Measurements from ENCODE around the gene CHST11. TPM values are rescaled to one million over a fixed set of nuclear protein-coding genes. Genes with fewer than 3 reads are reported as not detected.
"Not testable (repeated sequence)": the region's sequence is repeated elsewhere in the genome, so short reads cannot be mapped to it uniquely, and the experiment has no call there.

The CHST11 gene
- total and polyA plus RNA-seq, 10 donors = 5.2 to 65.1 (median 48.4) TPM

DNA sequence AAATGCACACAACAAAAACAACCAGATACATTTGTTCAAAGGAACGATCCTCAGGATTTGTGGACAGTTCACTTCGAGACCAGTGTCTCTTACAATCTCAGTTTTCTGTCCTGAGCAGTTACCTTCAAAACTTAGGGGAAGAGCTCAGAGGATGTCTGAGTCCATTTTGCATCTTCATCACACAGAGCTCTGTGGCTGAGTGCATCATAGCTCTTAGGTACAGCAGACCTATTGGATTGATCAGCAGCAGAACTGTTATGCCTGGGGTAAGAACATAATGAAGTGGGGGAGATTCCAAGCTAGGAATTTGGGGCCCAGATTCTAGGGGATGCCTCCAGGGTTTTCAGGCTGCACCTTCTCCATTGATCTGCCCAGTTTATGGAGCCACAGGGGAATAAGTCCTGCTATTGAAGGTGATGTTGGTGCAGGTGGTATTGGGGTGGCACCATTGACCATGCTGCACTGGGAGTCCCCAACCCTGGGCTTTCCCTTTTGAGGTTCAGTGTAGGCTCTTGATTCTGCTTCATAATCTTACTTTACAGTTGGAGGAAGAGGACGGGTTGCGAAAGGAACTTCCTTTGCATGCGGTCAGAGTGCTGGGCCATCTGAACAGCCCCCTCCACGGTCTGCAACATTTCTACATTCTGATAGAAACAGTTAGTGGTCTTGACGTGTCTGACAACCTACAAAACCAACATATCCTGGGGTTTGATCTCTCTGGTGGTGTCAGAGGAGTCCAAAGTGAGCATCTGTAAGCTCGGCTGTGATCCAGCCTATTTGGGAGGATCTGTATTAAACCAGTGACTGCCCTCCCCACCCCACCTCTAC lies 112.8 kb downstream of the CHST11 start:
- Histone ChIP-seq H3K9me3 (peaks cover 0 to 5% (median 3%) of the 10 kb centered on the region in 8 donors), H3K4me1 (peaks cover 28 to 69% (median 44%) of the 10 kb centered on the region in 6 donors), H3K36me3 (peaks cover 0 to 5% (median 0%) of the 10 kb centered on the region in 6 donors), H3K27me3 (replicated peaks in 1 of 7) (no peaks in the 10 kb centered on the region), H3K27ac (peak overlapping the region in 7 of 8 donors; percentile 48 to 87 (median 81)), H3K4me3 (peak overlapping the region in 1 of 8 donors; percentile 43)
- 20 to 39% (median 28%) methylated on average over 8 of the region's 8 CpGs for WGBS, 5 donors
- peak; percentile 86 for DNase-seq
- intact Hi-C loops (cut with DNase I; ENCODE audit: low total_unique reads) = no loop called here
- TF ChIP-seq POLR2AphosphoS5 (IDR thresholded peaks at IDR 0.05) (peak in 1 of 3 donors; percentile 75), CTCF (IDR thresholded peaks at IDR 0.05 in 8 of 11, conservative IDR thresholded peaks at IDR 0.05 in 3 of 11) (no peak), POLR2A (IDR thresholded peaks at IDR 0.05) (no peak)

- Histone ChIP-seq H3K9me3 (no peaks in the 10 kb centered on the region), H3K36me3 (no peaks in the 10 kb centered on the region), H3K4me3 (peak overlapping the region in 1 of 8 donors; percentile 43), H3K27me3 (replicated peaks in 1 of 7) (no peaks in the 10 kb centered on the region), H3K27ac (peak overlapping the region in 7 of 8 donors; percentile 48 to 87 (median 81)), H3K4me1 (peaks cover 29 to 75% (median 46%) of the 10 kb centered on the region in 6 donors)
- TF ChIP-seq POLR2A (IDR thresholded peaks at IDR 0.05) (no peak), CTCF (IDR thresholded peaks at IDR 0.05 in 8 of 11, conservative IDR thresholded peaks at IDR 0.05 in 3 of 11) (no peak), POLR2AphosphoS5 (IDR thresholded peaks at IDR 0.05) (no peak)
- DNase-seq = no peak
- WGBS, 5 donors = 36 to 52% (median 44%) methylated on average over 12 of the region's 12 CpGs
- intact Hi-C loops (cut with DNase I; ENCODE audit: low total_unique reads) = no loop called here
Measured at GRCh38 chr12:104570174-104570907, 113.6 kb downstream of the CHST11 start.

GRCh38 chr12:104571328-104571727 lies 114.6 kb downstream of the CHST11 start:
- WGBS, 5 donors = 66 to 79% (median 71%) methylated on average over 8 of the region's 8 CpGs

DNA sequence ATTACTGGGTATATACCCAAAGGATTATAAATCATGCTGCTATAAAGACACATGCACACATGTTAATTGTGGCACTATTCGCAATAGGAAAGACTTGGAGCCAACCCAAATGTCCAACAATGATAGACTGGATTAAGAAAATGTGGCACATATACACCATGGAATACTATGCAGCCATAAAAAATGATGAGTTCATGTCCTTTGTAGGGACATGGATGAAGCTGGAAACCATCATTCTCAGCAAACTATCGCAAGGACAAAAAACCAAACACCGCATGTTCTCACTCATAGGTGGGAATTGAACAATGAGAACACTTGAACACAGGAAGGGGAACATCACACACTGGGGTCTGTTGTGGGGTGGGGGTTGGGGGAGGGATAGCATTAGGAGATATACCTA lies 117.6 kb downstream of the CHST11 start:
- peaks cover 19 to 76% (median 52%) of the 10 kb centered on the region in 6 donors for H3K4me1 ChIP-seq
- H3K27me3 ChIP-seq (replicated peaks in 1 of 7); H3K9me3 ChIP-seq; H3K27ac ChIP-seq; H3K36me3 ChIP-seq; DNase-seq; intact Hi-C loops (cut with DNase I; ENCODE audit: low total_unique reads); H3K4me3 ChIP-seq: not testable (repeated sequence)
- 91 to 100% (median 96%) methylated on average over 1 to 3 of the region's 3 CpGs for WGBS, 5 donors

More at GRCh38 chr12:104571328-104571727, 114.6 kb downstream of the CHST11 start:
- DNase-seq = no peak
- H3K36me3 ChIP-seq = no peaks in the 10 kb centered on the region
- H3K4me1 ChIP-seq = peaks cover 31 to 75% (median 49%) of the 10 kb centered on the region in 6 donors
- peak overlapping the region in 1 of 8 donors; percentile 17 for H3K4me3 ChIP-seq
- no peaks in the 10 kb centered on the region for H3K9me3 ChIP-seq
- H3K27me3 ChIP-seq (replicated peaks in 1 of 7) = no peaks in the 10 kb centered on the region
- intact Hi-C loops (cut with DNase I; ENCODE audit: low total_unique reads) = no loop called here
- TF ChIP-seq POLR2A (IDR thresholded peaks at IDR 0.05) (no peak), POLR2AphosphoS5 (IDR thresholded peaks at IDR 0.05) (peak in 1 of 3 donors; percentile 32)
- H3K27ac ChIP-seq = peak overlapping the region in 1 of 8 donors; percentile 87

DNA sequence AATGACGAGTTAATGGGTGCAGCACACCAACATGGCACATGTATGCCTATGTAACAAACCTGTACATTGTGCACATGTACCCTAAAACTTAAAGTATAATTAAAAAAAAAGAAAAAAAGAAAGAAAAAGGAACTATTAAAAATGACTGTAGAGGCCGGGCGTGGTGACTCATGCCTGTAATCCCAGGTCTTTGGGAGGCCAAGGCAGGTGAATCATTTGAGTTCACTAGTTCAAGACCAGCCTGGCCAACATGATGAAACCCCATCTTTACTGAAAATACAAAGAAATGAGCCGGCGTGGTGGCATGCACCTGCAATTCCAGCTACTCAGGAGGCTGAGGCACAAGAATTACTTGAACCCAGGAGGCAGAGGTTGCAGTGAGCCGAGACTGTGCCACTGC lies 118.0 kb downstream of the CHST11 start:
- intact Hi-C loops (cut with DNase I; ENCODE audit: low total_unique reads); H3K4me3 ChIP-seq; H3K36me3 ChIP-seq; DNase-seq; H3K27ac ChIP-seq; H3K9me3 ChIP-seq; H3K27me3 ChIP-seq (replicated peaks in 1 of 7): not testable (repeated sequence)
- WGBS, 5 donors = 76 to 93% (median 89%) methylated on average over 6 of the region's 6 CpGs
- peaks cover 16 to 76% (median 51%) of the 10 kb centered on the region in 6 donors for H3K4me1 ChIP-seq

All from spleen (tissue), 11 donors.